ENCODE measurements around the gene TCHHL1.

DNA sequence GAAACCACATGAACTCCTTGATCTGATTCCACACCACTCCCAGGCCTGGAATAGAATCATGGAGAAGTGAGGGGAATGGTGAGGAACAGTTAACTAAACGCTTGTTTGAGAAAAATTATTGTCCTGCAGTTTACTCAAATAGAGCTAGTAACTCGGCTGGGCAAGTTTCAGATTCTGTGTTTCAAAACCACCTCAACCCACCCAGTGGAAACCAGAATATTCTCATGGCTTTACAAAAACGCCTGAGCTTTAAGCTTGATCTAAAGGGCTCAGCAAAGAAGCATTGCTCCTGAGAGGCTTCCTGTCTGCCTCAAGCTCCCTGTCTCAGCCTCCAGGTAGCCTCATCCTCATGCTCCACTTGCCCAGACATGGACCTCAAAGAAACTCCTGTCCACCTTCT, 16.6 kb downstream of the TCHHL1 start:
- TF ChIP-seq RFX3 (CRISPR knock-in tag; IDR thresholded peaks at IDR 0.05) (no peak), YY1 (IDR thresholded peaks at IDR 0.05; ENCODE audit: insufficient read depth, insufficient replicate concordance, low read depth, low read length) (no peak), CTCF (CRISPR knock-in tag; IDR thresholded peaks at IDR 0.05) (no peak), ZBTB20 (CRISPR knock-in tag; IDR thresholded peaks at IDR 0.05; ENCODE audit: borderline replicate concordance, low read depth) (no peak), ZFYVE20 (CRISPR knock-in tag; IDR thresholded peaks at IDR 0.05; ENCODE audit: borderline replicate concordance, low read depth) (no peak), GTF2F1 (IDR thresholded peaks at IDR 0.05; ENCODE audit: low read length) (no peak), RERE (CRISPR knock-in tag; IDR thresholded peaks at IDR 0.05; ENCODE audit: low read depth) (no peak)
- TF ChIP-seq, protein P1, sequence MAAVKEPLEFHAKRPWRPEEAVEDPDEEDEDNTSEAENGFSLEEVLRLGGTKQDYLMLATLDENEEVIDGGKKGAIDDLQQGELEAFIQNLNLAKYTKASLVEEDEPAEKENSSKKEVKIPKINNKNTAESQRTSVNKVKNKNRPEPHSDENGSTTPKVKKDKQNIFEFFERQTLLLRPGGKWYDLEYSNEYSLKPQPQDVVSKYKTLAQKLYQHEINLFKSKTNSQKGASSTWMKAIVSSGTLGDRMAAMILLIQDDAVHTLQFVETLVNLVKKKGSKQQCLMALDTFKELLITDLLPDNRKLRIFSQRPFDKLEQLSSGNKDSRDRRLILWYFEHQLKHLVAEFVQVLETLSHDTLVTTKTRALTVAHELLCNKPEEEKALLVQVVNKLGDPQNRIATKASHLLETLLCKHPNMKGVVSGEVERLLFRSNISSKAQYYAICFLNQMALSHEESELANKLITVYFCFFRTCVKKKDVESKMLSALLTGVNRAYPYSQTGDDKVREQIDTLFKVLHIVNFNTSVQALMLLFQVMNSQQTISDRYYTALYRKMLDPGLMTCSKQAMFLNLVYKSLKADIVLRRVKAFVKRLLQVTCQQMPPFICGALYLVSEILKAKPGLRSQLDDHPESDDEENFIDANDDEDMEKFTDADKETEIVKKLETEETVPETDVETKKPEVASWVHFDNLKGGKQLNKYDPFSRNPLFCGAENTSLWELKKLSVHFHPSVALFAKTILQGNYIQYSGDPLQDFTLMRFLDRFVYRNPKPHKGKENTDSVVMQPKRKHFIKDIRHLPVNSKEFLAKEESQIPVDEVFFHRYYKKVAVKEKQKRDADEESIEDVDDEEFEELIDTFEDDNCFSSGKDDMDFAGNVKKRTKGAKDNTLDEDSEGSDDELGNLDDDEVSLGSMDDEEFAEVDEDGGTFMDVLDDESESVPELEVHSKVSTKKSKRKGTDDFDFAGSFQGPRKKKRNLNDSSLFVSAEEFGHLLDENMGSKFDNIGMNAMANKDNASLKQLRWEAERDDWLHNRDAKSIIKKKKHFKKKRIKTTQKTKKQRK (IDR thresholded peaks at IDR 0.05; ENCODE audit: low read length) = no peak

Measured in HepG2 (cell line).